Right lobe of liver (tissue), 6 donors: ENCODE measurements around the gene DLG5. TPM values are rescaled to one million over a fixed set of nuclear protein-coding genes. Genes with fewer than 3 reads are reported as not detected.

Experiments
- ATAC-seq, 4 donors: fragments of 200-7000 bp; cut with Tn5 transposase; one replicate each; pipeline ENCODE4 v1.9.1; 2020; ENCODE audit warnings: mild to moderate bottlenecking in 4 of 4, moderate library complexity in 4 of 4
- DNase-seq, 3 donors: peaks; one replicate each; pipeline ENCODE4 v3.0.0-alpha.2; 2020
- H3K27ac ChIP-seq, 3 donors: fragments of 200-600 bp; one replicate each; pipeline ENCODE4 v1.8.0; 2022
- H3K27me3 ChIP-seq, 2 donors: fragments of 200-600 bp; one replicate each; pipeline ENCODE4 v1.8.0; 2022
- H3K36me3 ChIP-seq, 4 donors: fragments of 200-600 bp; sonication (generic) in 1 of 4; one replicate each; pipeline versions ENCODE4 v1.5.1 to v1.8.0; 2017 to 2022; ENCODE audit warnings: control low read depth in 1 of 4
- H3K4me1 ChIP-seq, 4 donors: fragments of 200-600 bp; sonication (generic) in 1 of 4; one replicate each; pipeline versions ENCODE4 v1.5.1 to v1.8.0; 2017 to 2022; ENCODE audit warnings: control low read depth in 1 of 4
- H3K4me3 ChIP-seq, 3 donors: fragments of 200-600 bp; one replicate each; pipeline ENCODE4 v1.8.0; 2022
- H3K9me3 ChIP-seq, 4 donors: fragments of 200-600 bp; sonication (generic) in 1 of 4; one replicate each; pipeline versions ENCODE4 v1.5.1 to v1.8.0; 2017 to 2022; ENCODE audit warnings: control low read depth in 1 of 4
- POLR2A ChIP-seq: fragments of 450-650 bp; IDR thresholded peaks from one replicate; pipeline ENCODE4 v1.6.1; 2017; ENCODE audit warnings: antibody characterized with exemption, mild to moderate bottlenecking
- WGBS: methylation state at CpG from one replicate; pipeline ENCODE4 v1.1.6; 2018; ENCODE audit warnings: low coverage, low lambda C conversion rate; ENCODE audit not compliant: insufficient coverage; ENCODE audit errors: missing lambda C conversion rate; 5-methylcytosine and 5-hydroxymethylcytosine counted together
- intact Hi-C, 2 donors: fragments of 100-400 bp; cut with DNase I; formaldehyde crosslinking; loops; one replicate each; pipeline versions ENCODE4 v1.11.2 to v1.14.1; 2022
- small RNA-seq, 2 experiments: library from RNA; depleted of rRNA; stranded (forward); fragments of <200 nt; gene quantifications; one replicate each; pipeline ENCODE3, GENCODE V24; 2016
- total RNA-seq, 6 experiments: library from RNA; depleted of rRNA in 2 of 6; stranded (reverse); fragments of >200 nt in 2 of 6; fragmentation: NEBNext Ultra II Directional in 3 of 6; extraction: Animal tissue kit (Norgen Biotek cat#: 25700) in 3 of 6; gene quantifications; one replicate each; pipeline versions ENCODE4 v1.1.0 to v1.2.4, GENCODE V29; 2016 to 2023
- TF ChIP-seq, protein P1 (sequence below), 4 donors: fragments of 200-600 bp in 3 of 4; fragments of 450-650 bp in 1 of 4; IDR thresholded peaks; one replicate each; pipeline versions ENCODE4 v1.5.1 to v1.8.0; 2016 to 2022; ENCODE audit warnings: antibody characterized with exemption in 4 of 4, mild to moderate bottlenecking in 2 of 4
- donor health status: DM: no; HTN: yes; CAD: no.
- donor health status: DM: no; HTN: no; CAD: no.
- donor health status: DM: no; HTN: no; CAD: no.
- donor health status: DM: no; HTN: yes; CAD: no.
- donor health status: DM: no; HTN: yes; CAD: no.

The DLG5 gene
- total RNA-seq, 6 experiments from 2014 or later = 5.6 to 8.8 (median 7.6) TPM

DNA sequence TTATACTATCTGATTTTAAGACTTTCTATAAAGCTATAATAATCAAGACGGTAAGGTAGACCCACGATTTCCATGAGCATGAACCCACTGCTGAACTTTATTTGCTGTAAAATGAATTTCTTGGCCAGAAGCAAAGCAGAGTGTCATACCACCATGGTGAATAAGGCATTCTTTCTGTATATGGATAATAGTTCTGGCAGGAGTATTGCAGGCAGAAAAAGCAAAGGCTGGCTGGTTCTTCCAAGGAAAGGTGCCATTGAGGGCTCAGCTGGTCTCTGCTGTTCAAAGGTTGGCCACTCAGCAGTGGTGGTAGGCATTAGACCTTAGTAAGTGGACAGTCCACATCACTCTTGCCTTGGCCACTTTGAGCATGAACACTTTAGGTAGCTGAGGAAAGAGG is 184.8 kb downstream of the DLG5 start:
- TF ChIP-seq POLR2A = no peak
- TF ChIP-seq, protein P1, sequence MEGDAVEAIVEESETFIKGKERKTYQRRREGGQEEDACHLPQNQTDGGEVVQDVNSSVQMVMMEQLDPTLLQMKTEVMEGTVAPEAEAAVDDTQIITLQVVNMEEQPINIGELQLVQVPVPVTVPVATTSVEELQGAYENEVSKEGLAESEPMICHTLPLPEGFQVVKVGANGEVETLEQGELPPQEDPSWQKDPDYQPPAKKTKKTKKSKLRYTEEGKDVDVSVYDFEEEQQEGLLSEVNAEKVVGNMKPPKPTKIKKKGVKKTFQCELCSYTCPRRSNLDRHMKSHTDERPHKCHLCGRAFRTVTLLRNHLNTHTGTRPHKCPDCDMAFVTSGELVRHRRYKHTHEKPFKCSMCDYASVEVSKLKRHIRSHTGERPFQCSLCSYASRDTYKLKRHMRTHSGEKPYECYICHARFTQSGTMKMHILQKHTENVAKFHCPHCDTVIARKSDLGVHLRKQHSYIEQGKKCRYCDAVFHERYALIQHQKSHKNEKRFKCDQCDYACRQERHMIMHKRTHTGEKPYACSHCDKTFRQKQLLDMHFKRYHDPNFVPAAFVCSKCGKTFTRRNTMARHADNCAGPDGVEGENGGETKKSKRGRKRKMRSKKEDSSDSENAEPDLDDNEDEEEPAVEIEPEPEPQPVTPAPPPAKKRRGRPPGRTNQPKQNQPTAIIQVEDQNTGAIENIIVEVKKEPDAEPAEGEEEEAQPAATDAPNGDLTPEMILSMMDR (IDR thresholded peaks at IDR 0.05) = no peak
- no peaks in the 10 kb centered on the region for H3K27me3 ChIP-seq
- WGBS = 75% methylated on average over 2 of the region's 2 CpGs
- DNase-seq = no peak
- no peaks in the 10 kb centered on the region for H3K9me3 ChIP-seq
- no peaks in the 10 kb centered on the region for H3K36me3 ChIP-seq
- no peak overlapping the region for H3K4me3 ChIP-seq
- H3K27ac ChIP-seq = no peak overlapping the region
- ATAC-seq = no peak
- intact Hi-C loops = no loop called here
- H3K4me1 ChIP-seq = no peaks in the 10 kb centered on the region

Small RNA genes within 50 kb of the gene (small RNA-seq; reads per million reads assigned to genes)
- gene RF00017 (0 reads per million in 2 experiments), gene RN7SL284P (0 reads per million in 2 experiments), gene RNU6-1266P (0 reads per million in 2 experiments)

Other genes starting within 250 kb of the DLG5 start
- 1 to 10 TPM; 5.5 to 8.5 (median 6.4) TPM for gene POLR3A, start 102.8 kb upstream of the DLG5 start, total RNA-seq
- gene RPS24, start 107.1 kb upstream of the DLG5 start, total RNA-seq = 100 to 1,000 TPM; 406 to 921 (median 499) TPM